DMS114 treated with DMSO at 0.1 percent for 48 hours (cell line): ENCODE results near the gene LEMD2.

Experiments used
- DNase-seq: peaks from one replicate; lab custom pipeline; 2025; ENCODE audit not compliant: unreplicated experiment; lab: John Stamatoyannopoulos, UW

The LEMD2 gene

GRCh38 chr6:33777398-33778388 lies 11.2 kb downstream of the LEMD2 start:
- no peak for DNase-seq

- DNase-seq = no peak
Measured at GRCh38 chr6:33776764-33777163, 12.2 kb downstream of the LEMD2 start.

GRCh38 chr6:33776186-33776585 lies 12.7 kb downstream of the LEMD2 start:
- no peak for DNase-seq

GRCh38 chr6:33774774-33775173 lies 14.2 kb downstream of the LEMD2 start:
- DNase-seq = no peak

GRCh38 chr6:33772902-33773472 lies 15.9 kb downstream of the LEMD2 start:
- DNase-seq = no peak

GRCh38 chr6:33772082-33772830 lies 16.7 kb downstream of the LEMD2 start:
- DNase-seq = no peak

GRCh38 chr6:33771146-33772081 lies 17.5 kb downstream of the LEMD2 start:
- DNase-seq = no peak

- no peak for DNase-seq
Measured at GRCh38 chr6:33770833-33771145, 18.1 kb downstream of the LEMD2 start.

- DNase-seq = no peak
Measured at GRCh38 chr6:33770124-33770832, 18.7 kb downstream of the LEMD2 start.

- DNase-seq = no peak
Measured at GRCh38 chr6:33769248-33769821, 19.6 kb downstream of the LEMD2 start.

- DNase-seq = peak; percentile 59
Measured at GRCh38 chr6:33768644-33769120, 20.2 kb downstream of the LEMD2 start.

- DNase-seq = no peak
Measured at GRCh38 chr6:33766921-33767907, 21.7 kb downstream of the LEMD2 start.

GRCh38 chr6:33765368-33765767 lies 23.6 kb downstream of the LEMD2 start:
- no peak for DNase-seq

- no peak for DNase-seq
Measured at GRCh38 chr6:33764036-33764435, 24.9 kb downstream of the LEMD2 start.

- DNase-seq = no peak
Measured at GRCh38 chr6:33763483-33763882, 25.4 kb downstream of the LEMD2 start.

- DNase-seq = no peak
Measured at GRCh38 chr6:33762713-33763112, 26.2 kb downstream of the LEMD2 start.

- DNase-seq = peak; percentile 49
Measured at GRCh38 chr6:33761922-33762629, 26.9 kb downstream of the LEMD2 start.

- DNase-seq = no peak
Measured at GRCh38 chr6:33761581-33761921, 27.4 kb downstream of the LEMD2 start.
